Measurements from ENCODE around the gene EXO5.
"Not testable (repeated sequence)": the region's sequence is repeated elsewhere in the genome, so short reads cannot be mapped to it uniquely, and the experiment has no call there.

Gene EXO5

GRCh38 chr1:40508375-40509341, at the start of gene EXO5:
Gene EXO5 (plus strand): TSS chr1:40508767. CDS start chr1:40514545, 5,778 bp downstream.
- DNase-seq: peak; percentile 80

GRCh38 chr1:40462956-40463590, 45.5 kb upstream of the EXO5 start:
- peak; percentile 15 for DNase-seq

GRCh38 chr1:40469327-40469726, 39.2 kb upstream of the EXO5 start:
- DNase-seq: no peak

GRCh38 chr1:40475268-40475667, 33.3 kb upstream of the EXO5 start:
- no peak for DNase-seq

- peak; percentile 77 for DNase-seq
Measured at GRCh38 chr1:40476924-40477677, 31.5 kb upstream of the EXO5 start, which contains the start of gene ZFP69. Gene ZFP69 (plus strand): TSS chr1:40477290. CDS start chr1:40479362, 2,072 bp downstream.

- DNase-seq: peak; percentile 12
Measured at GRCh38 chr1:40477678-40478053, 30.9 kb upstream of the EXO5 start.

- DNase-seq: no peak
Measured at GRCh38 chr1:40478276-40478675, 30.3 kb upstream of the EXO5 start.

GRCh38 chr1:40479156-40479555, 29.4 kb upstream of the EXO5 start:
- DNase-seq: no peak

GRCh38 chr1:40495315-40495903, 13.2 kb upstream of the EXO5 start:
- peak; percentile 6 for DNase-seq

- not testable (repeated sequence) for DNase-seq
Measured at GRCh38 chr1:40502651-40503050, 5.9 kb upstream of the EXO5 start.

- no peak for DNase-seq
Measured at GRCh38 chr1:40507973-40508372, 594 bp upstream of the EXO5 start.

GRCh38 chr1:40519517-40519916, 10.9 kb downstream of the EXO5 start:
- DNase-seq: no peak

- DNase-seq: peak; percentile 15
Measured at GRCh38 chr1:40530735-40531380, 22.3 kb downstream of the EXO5 start.

- DNase-seq: peak; percentile 96
Measured at GRCh38 chr1:40531381-40532061, 23.0 kb downstream of the EXO5 start, which contains the start of gene ZNF684. Gene ZNF684 (plus strand): TSS chr1:40531637. CDS start chr1:40533167, 1,530 bp downstream.

GRCh38 chr1:40532062-40532389, 23.5 kb downstream of the EXO5 start:
- no peak for DNase-seq

GRCh38 chr1:40532844-40533424, 24.4 kb downstream of the EXO5 start:
- DNase-seq: peak; percentile 42

- no peak for DNase-seq
Measured at GRCh38 chr1:40534589-40534988, 26.0 kb downstream of the EXO5 start.

- no peak for DNase-seq
Measured at GRCh38 chr1:40535732-40536131, 27.2 kb downstream of the EXO5 start.

GRCh38 chr1:40539338-40539737, 30.8 kb downstream of the EXO5 start:
- no peak for DNase-seq

GRCh38 chr1:40546957-40547356, 38.4 kb downstream of the EXO5 start:
- no peak for DNase-seq

- DNase-seq: no peak
Measured at GRCh38 chr1:40553017-40553416, 44.5 kb downstream of the EXO5 start.
